HS-5 (cell line): Measurements from ENCODE around the gene PMFBP1.

ENCODE experiments used
- DNase-seq: peaks from one replicate; pipeline ENCODE4 v3.0.0-alpha.2; 2012; ENCODE audit warnings: low read depth

Gene PMFBP1

GRCh38 chr16:72182976-72183375 is 11.0 kb upstream of the PMFBP1 start:
- DNase-seq, result no peak

DNA sequence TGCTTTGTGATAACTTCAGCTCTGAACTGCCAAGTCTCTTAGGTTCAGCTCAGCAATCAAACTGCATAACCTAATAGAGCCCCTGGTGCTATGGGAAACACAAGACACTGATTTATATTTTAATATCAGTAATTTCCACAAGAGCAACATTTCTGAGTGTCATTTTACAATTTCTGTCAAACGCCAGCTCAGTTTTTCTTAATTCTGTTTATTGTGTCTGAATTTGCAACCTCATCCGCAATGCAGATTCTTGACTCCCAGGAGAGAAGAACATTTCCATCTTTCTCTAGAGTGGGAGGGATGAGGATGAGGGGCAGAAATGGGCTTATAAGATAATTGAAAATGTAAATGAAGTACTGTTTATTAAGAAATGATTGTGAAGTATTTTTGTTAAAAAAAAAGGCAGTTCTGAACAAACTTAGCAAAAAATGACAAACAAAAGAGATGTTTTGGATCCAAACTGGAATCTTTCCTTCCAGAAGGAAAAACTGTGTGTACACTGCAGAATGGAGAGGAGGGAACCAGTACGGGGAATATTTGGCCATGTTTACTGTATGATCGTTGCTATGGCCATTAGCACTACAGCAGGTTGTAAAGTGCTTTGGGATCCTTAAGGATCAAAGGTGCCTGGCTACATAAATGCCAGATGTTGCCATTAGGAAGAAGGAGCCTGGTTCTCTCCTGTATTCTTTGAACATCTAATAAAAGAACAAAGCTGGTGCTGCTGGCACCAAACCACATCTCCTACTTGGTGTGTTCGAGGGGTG is 7.4 kb upstream of the PMFBP1 start:
- no peak for DNase-seq

DNA sequence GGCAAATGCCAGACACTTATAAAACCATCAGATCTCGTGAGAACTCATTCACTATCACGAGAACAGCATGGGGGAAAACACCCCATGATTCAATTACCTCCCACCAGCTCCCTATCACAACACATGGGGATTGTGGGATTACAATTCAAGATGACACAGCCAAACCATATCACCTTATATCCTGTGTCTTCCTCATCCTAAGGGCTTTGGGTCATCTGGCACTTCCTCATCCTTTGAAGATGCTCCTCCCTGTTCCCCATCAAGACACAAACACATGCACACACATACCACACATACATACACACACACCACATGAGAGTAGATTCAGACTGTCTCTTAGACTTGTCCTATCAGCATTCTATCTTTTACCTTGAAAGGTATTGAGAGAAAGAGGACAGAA is 2.8 kb upstream of the PMFBP1 start:
- DNase-seq, result no peak

- no peak for DNase-seq
Measured at GRCh38 chr16:72173997-72174396, 2.0 kb upstream of the PMFBP1 start.

- no peak for DNase-seq
Measured at GRCh38 chr16:72171236-72171635, 719 bp downstream of the PMFBP1 start.

DNA sequence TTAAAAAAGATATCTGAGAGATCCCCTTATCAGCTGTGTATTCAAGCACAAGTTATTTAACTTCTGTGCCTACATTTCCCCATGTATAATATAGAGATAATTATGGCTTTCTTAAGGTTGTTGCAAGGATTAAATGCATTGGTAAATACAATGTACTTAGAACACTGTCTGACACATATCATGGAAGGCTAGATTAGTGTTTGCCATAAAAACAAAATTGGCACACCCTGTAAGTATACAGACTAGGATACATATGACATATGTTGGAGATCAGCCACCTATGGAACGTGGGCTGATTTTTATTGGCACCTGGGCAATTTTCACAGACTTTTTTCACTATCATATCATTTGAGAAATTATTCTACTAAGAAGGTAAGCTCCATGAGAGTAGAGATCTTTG is 2.2 kb downstream of the PMFBP1 start:
- no peak for DNase-seq

DNA sequence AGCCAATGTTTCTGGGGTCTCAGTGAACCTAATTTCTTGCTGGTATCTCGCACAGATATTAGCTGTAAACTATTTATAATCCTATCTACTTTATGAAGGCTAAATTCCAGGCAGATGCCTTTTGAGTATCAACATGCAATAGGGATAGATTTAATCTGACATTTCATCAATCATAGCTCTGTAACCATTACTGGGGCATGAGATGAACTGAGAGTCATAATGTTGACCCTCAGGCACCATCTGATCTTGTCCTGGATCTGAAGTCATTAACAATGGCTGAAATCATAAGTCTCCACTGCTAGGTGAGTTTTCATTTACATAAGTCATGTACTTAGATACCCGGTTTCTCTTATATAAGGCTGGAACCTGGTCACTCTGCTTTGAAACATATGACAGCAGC is 3.6 kb downstream of the PMFBP1 start:
- DNase-seq, result no peak

GRCh38 chr16:72166954-72167561 is 4.9 kb downstream of the PMFBP1 start:
- DNase-seq, result no peak

DNA sequence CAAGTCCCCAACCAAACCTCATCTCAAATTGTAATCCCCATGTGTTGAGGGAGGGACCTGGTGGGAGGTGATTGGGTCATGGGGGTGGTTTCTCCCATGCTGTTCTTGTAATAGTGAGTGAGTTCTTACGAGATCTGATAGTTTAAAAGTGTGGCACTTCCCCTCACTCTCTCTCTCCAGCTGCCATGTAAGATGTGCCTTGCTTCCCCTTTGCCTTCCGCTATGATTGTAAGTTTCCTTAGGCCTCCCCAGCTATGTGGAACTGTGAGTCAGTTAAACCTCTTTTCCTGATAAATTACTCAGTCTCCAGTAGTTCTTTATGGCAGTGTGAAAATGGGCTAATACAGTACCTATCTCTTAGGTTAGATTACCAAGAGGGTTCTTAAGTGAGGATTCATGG is 5.8 kb downstream of the PMFBP1 start:
- no peak for DNase-seq

DNA sequence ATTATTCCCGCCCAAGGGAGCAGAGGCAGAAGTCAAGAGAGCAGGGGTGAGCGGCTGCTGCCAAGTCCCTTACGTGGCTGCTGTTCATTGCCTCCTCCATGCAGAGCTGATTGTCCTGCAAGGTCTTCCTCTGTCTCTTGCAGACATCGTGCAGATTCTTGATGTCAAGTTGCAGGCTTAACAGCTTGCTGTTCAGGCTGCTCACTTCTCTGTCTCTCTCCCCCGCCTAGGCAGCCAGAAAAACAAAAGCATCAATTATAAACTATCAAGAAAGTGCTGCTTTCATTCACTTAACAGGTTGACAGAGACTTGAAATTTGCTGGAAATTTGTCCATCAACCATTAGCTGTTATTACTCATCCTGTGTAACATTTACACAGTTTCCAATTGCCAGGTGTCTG is 7.3 kb downstream of the PMFBP1 start:
- no peak for DNase-seq

GRCh38 chr16:72162105-72162692 is 9.8 kb downstream of the PMFBP1 start:
- DNase-seq, result no peak

GRCh38 chr16:72159801-72160200 is 12.2 kb downstream of the PMFBP1 start:
- DNase-seq, result no peak

DNA sequence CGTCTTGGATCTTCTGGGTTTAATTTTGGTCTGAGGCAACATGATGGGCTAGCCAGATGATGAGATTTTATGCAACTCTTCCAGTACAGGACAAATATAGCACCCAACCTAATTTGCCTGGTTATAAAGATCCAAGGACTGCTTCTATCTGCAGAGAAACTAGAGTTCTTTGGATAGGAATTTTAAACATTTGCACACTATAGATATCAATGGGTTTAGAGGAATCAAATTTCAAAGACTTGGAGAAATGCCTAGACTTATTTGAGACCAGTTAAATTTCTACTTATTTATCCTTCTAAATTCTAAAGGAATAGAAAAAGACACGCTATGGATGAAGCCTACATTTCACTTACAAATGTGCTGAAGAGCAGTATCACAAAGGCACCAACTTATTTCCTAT is 12.6 kb downstream of the PMFBP1 start:
- no peak for DNase-seq

- no peak for DNase-seq
Measured at GRCh38 chr16:72149676-72150464, 22.1 kb downstream of the PMFBP1 start.

DNA sequence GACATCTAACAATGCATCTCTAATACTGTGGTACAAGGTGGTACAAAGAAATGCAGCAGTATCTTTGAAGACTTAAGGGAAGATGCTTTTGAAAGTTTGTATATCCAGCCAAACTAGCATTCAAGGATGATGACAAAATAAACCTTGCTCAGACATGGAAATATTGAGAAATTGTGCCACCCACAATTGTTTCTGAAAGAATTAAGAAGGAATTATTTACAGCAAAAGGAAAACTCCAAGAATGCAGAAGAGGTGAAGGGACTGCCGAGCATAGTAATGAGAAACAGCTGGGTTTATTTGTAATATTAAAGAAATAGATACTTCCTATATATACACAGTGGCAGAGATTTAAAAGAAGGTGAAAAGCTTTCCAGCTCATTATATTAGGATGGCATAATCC is 29.5 kb downstream of the PMFBP1 start:
- no peak for DNase-seq

GRCh38 chr16:72139908-72140307 is 32.0 kb downstream of the PMFBP1 start:
- no peak for DNase-seq

DNA sequence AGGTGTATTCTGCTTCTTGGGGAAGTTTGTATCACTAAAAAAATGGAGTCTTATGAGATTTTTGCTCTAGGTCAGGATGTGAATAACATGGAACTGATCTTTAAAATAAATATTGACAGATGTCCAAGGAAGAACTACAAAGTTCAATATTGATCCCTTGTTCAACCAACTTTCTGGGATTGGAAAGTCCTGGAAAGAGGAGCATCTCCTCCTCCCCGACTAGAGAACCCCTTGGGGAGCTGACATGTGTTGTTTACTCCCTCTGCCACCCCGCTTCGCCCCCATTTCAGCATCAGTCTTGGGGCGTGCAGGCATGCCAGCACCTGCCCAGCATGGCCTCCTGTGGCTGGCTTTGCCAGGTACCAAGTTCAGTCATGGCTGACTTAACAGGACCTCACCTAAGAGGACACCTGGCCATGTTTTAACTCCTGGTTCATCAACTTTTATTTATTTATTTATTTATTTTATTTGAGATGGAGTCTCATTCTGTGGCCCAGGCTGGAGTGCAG is 33.8 kb downstream of the PMFBP1 start:
- no peak for DNase-seq

DNA sequence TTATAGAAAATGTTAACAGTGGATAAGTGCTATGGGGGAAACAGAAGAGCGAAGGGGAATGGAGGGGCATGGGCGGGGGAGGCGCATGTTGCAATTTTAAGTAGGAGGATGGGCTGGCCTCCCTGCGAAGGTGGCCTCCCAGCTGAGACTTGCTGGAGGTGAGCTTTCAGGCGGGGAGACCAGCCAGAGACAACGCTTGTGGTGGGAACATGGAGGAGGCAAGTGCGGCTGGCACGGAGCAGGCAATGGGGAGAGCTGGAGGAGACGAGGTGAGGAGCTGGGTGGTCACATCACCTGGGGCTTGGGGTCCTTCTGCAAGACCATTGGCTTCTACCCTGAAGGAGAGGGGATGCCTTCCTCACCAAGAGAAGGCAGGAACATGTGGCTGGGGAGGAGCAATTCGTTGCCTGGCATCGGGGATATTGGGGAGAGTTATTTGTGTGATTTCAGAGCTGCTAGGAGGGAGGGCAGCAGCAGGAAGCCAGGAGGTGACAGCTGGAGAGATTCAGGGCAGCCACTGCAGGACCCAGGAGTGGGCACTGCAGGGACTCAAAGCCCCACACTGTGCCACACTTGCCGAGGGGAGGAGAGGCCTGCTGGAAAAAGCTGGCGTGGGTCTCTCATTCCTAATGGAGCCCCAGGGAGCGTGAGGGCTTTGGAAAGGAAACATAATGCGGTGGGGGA is 34.4 kb downstream of the PMFBP1 start:
- no peak for DNase-seq

- DNase-seq, result no peak
Measured at GRCh38 chr16:72134507-72134906, 37.4 kb downstream of the PMFBP1 start.

DNA sequence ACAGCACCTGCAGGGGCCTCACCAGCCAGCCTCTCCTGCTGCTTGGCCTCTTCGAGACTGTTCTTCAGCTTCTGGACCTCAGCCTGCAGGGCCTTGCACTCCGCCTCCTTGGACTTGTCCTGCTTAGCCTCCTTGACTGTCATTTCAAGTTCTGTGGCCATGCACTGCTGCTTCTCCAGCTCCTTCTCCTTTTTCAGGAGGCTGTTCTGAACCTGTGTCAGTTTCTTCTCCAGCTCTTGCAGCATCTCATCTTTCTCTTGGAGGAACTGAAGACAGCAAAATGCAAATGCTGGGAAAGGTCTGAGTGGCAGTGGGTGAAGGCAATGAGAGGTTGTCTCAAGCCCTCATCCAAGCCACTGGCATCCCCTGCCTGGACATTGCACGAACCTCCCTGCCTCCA is 39.2 kb downstream of the PMFBP1 start:
- no peak for DNase-seq

DNA sequence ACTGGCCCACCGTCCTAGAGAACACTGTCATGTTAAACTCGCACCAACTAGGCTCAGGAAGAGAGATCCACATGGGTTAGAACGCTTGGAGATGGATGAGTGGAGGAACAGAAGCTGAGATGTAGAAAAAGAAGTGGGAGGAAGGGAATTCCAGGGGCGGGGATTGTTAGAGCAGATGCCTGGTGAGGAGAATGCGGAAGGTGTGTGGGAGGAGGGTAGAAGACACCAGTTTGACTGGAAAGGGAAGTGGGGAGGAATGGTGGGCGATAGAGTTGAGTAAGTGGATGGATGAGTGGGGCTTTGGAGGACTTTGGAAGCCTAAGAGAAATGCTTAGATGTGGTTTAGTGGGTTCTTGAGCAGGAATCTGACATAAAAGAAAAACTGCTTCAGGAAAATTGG is 40.9 kb downstream of the PMFBP1 start:
- DNase-seq, result no peak
